Stimulated activated effector memory CD8-positive, alpha-beta T cell treated with anti-CD3 and anti-CD28 coated beads, Interleukin-12 subunit alpha, Interleukin-12 subunit beta, amount 100 ng/mL, for 72 hours (primary cell): ENCODE measurements around the gene RTN4R.
"Not testable (repeated sequence)": the region's sequence is repeated elsewhere in the genome, so short reads cannot be mapped to it uniquely, and the experiment has no call there.

Source experiments
- ATAC-seq: fragments of 150-1000 bp; cut with Tn5 transposase; 2 replicates; pipeline ENCODE4 v1.10.0; 2021
- DNase-seq, 2 donors: peaks; one replicate each; pipeline ENCODE4 v3.0.0; 2021 to 2022; ENCODE audit warnings: low spot score in 2 of 2
- H3K27ac Mint-ChIP-seq: one replicate; pipeline ENCODE4 v1.8.0; 2022; ENCODE audit warnings: mild to moderate bottlenecking, mixed read lengths
- H3K36me3 Mint-ChIP-seq: one replicate; pipeline ENCODE4 v1.8.0; 2022; ENCODE audit warnings: mild to moderate bottlenecking, mixed read lengths
- H3K4me1 Mint-ChIP-seq: one replicate; pipeline ENCODE4 v1.8.0; 2022; ENCODE audit warnings: mixed read lengths
- H3K4me3 Mint-ChIP-seq: one replicate; pipeline ENCODE4 v1.8.0; 2022; ENCODE audit warnings: mild to moderate bottlenecking, mixed read lengths
- H3K9me3 Mint-ChIP-seq: one replicate; pipeline ENCODE4 v1.8.0; 2022; ENCODE audit warnings: mixed read lengths

RTN4R gene

DNA sequence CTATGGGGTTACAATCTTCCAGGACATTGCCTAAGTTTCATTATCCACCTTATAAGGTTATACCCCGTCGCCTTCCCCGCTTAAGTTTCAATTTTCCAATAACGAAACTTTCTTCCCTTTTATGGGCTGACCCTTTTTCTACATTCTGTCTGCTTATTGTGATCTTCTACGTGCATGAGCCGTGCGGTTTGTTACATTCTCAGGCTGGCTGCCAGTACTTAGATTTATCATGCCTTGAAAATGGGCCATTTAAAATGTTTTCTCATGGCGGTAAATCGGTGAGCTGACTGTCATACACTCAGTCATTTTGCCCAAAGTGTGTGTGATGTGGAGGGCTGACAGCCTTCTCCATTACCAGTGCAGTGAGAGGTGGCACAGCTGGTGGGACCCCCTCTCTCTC is 28.5 kb upstream of the RTN4R start:
- H3K4me3 Mint-ChIP-seq: no peak overlapping the region
- no peak for DNase-seq
- peaks cover 6% of the 10 kb centered on the region for H3K36me3 Mint-ChIP-seq
- H3K27ac Mint-ChIP-seq: no peak overlapping the region
- no peak for ATAC-seq
- no peaks in the 10 kb centered on the region for H3K9me3 Mint-ChIP-seq
- peaks cover 21% of the 10 kb centered on the region for H3K4me1 Mint-ChIP-seq

DNA sequence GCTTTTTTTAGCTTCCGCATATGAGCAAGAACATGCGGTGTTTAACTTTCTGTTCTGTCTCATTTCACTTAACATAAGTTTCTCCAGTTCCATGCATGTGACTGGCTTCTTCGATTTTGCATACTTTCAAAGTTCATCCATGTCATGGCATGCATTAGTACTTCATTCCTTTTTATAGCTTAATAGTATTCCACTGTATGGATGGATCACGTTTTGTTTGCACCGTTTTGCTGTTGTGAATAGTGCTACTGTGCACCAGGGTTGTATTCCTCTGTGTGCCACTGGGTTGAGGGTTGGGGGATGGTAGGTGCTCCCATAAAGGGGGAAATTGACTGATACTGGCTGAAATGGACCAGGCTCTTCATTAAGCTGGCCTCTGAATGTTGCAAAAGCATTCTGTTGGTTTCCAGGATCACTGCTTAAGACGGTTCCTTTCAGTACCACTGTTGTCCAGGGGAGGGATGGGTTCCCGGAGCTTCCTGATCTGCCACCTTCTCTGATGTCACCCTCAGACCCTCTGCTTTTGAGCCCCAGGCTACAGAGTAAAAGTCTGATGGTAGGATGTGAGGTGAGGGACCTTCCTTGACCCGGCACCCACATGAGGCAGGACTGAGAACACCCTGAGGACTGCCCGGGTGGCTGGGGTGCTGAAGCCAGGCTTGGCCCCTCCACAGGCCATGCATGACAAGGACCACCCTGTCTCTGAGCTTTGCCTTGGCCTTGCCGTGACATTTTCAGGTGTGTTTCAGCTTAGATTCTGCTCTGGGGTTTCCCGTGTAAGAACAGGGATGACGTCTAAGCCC is 27.3 kb upstream of the RTN4R start:
- no peak for ATAC-seq
- Mint-ChIP-seq H3K4me1 (peaks cover 14% of the 10 kb centered on the region), H3K36me3 (no peaks in the 10 kb centered on the region), H3K4me3 (no peak overlapping the region), H3K9me3 (no peaks in the 10 kb centered on the region), H3K27ac (no peak overlapping the region)
- no peak for DNase-seq

DNA sequence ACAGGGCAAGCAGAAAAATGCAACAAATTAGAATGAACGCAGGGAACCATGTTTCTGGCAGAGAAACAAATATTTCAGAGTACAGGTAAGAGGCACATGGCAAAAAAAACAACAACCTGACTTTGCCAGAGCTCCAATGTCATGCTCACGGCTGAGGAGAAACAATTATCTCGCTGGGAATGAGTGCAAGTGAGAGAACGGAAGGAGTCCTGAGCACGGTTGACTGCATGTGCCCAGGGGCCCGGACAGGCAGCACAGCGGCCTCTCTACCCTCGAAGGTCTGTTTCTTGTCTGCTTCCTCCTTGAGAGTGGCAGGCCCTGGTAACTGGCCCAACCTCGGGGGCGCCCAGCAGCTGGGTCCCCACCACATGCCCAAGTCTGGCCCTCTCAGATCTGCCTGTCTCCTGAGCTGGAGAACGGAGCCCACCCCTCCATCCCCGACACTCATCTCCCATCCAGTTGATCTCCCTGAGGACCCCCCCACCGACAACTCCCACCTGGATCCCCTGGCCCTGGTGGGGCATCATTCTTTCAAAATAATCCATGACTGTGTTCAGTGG is 24.6 kb upstream of the RTN4R start:
- ATAC-seq (no peak), DNase-seq (no peak)
- Mint-ChIP-seq H3K4me1 (peaks cover 7% of the 10 kb centered on the region), H3K36me3 (no peaks in the 10 kb centered on the region), H3K9me3 (no peaks in the 10 kb centered on the region), H3K27ac (no peak overlapping the region), H3K4me3 (no peak overlapping the region)

DNA sequence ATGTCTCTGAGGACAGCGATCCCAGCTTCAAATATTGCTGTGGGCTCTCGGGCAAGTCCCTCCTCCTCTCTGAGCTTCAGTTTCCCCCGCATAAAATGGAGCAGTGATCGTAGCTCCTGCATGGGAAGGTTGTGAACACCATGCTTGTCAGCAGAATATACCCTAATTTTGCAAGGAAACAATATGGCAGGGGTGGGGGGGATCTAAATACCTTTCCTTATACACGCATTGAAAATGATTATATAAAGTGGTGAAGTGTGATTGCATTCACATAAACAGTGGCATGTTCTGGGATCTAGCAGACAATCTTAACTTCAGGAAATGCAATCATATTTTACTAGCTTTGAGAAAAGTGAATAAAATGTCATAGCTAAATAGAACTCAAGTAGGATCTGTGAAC is 24.0 kb upstream of the RTN4R start:
- Mint-ChIP-seq H3K36me3 (no peaks in the 10 kb centered on the region), H3K9me3 (no peaks in the 10 kb centered on the region), H3K27ac (no peak overlapping the region), H3K4me3 (no peak overlapping the region), H3K4me1 (peaks cover under 1% of the 10 kb centered on the region)
- no peak for ATAC-seq
- no peak for DNase-seq

DNA sequence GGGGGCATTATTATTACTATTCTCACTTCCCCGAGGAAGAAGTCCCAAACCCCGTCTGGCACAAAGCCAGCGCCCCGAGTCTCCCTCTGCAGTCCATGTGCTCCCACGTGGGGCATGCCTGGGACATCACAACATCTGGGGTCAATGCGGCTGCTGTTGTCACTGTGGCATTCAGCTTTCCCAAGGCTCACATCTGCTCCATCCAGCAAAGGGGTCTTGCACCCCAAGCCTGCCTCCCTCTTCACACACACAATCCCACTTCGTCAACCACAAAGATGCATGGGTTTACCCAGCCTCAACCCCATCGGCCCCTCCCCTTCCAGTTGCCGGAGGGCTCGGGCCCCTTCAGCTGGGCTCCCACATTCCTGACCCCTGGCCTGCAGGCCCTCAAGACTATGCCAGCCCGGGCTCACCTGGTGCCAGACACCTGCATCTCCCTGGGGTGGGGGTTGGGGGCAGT is 23.5 kb upstream of the RTN4R start:
- ATAC-seq: no peak
- no peak for DNase-seq
- Mint-ChIP-seq H3K27ac (peak overlapping the region; percentile 19), H3K36me3 (no peaks in the 10 kb centered on the region), H3K9me3 (no peaks in the 10 kb centered on the region), H3K4me1 (no peaks in the 10 kb centered on the region), H3K4me3 (no peak overlapping the region)

DNA sequence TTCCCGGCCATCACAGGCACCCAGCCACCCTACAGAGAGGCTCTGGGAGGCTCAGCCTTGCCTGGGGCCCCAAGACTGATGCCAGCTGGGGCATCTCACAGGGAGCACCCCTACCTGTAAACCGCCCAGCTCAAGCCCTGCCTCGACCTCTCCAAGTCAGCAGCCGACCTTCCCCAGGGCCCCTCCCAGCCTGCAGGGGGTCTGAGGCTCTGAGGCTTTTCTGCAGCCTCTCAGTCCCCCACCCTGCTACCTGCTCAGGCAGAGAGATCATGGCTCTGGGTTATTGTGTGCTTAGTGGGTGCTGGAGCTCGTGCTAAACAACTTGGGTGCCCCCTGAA is 23.1 kb upstream of the RTN4R start:
- DNase-seq (no peak), ATAC-seq (no peak)
- no peaks in the 10 kb centered on the region for H3K9me3 Mint-ChIP-seq
- H3K4me1 Mint-ChIP-seq: no peaks in the 10 kb centered on the region
- H3K36me3 Mint-ChIP-seq: no peaks in the 10 kb centered on the region
- no peak overlapping the region for H3K4me3 Mint-ChIP-seq
- peak overlapping the region; percentile 19 for H3K27ac Mint-ChIP-seq

DNA sequence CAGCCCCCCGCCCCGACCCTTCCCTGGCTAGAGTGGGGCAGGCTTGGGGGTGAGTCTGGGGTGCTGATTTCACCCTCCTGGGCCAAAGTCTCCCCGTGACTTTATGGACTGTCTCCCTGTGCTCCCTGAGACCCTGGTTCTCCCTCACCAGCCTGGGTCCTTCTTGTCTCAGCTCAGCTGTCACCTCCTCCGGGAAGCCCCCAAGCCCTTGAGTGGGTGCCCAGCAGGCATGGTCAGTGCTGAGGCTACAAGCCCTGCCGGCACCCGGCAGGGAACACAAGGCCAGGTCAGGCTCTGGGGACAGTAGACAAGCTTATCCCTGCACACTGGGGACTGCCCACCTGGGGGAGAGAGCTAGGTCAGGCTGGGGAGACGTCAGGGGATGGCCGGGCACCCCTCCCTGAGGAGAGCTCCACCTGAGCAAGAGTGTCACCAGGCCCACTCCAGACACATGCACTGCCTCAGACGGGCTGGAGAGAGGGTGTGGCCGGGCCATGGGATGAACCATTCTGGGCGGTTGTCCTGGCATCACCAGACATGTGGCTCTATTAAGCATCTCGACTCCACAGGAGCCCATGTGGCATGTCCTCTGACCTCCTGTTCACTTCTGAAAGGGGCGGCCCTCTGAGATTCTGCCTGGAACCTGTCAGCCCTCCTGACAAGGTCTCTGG is 22.6 kb upstream of the RTN4R start:
- peak overlapping the region; percentile 45 for H3K27ac Mint-ChIP-seq
- no peak for ATAC-seq
- H3K9me3 Mint-ChIP-seq: no peaks in the 10 kb centered on the region
- DNase-seq: no peak
- no peaks in the 10 kb centered on the region for H3K4me1 Mint-ChIP-seq
- H3K36me3 Mint-ChIP-seq: no peaks in the 10 kb centered on the region
- H3K4me3 Mint-ChIP-seq: no peak overlapping the region

DNA sequence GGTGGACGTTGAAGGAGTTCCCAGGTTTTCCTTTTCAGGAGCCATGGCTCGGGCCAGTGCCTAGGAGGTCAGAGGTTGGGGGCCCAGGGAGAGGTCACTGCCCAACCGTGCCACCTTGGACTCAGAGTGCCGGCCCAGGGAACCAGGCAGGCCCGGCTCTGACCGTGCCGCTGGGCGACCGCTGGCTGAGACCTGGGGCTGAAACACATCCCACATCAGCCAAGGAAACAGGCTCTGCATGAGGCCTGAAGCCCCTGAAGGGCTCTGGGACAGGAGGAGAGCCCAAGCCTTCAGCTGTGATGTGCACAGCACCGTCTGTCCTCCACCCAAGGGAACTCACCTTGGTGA is 21.9 kb upstream of the RTN4R start:
- ATAC-seq: no peak
- DNase-seq: no peak
- H3K4me1 Mint-ChIP-seq: no peaks in the 10 kb centered on the region
- H3K9me3 Mint-ChIP-seq: no peaks in the 10 kb centered on the region
- H3K27ac Mint-ChIP-seq: no peak overlapping the region
- no peaks in the 10 kb centered on the region for H3K36me3 Mint-ChIP-seq
- H3K4me3 Mint-ChIP-seq: no peak overlapping the region

DNA sequence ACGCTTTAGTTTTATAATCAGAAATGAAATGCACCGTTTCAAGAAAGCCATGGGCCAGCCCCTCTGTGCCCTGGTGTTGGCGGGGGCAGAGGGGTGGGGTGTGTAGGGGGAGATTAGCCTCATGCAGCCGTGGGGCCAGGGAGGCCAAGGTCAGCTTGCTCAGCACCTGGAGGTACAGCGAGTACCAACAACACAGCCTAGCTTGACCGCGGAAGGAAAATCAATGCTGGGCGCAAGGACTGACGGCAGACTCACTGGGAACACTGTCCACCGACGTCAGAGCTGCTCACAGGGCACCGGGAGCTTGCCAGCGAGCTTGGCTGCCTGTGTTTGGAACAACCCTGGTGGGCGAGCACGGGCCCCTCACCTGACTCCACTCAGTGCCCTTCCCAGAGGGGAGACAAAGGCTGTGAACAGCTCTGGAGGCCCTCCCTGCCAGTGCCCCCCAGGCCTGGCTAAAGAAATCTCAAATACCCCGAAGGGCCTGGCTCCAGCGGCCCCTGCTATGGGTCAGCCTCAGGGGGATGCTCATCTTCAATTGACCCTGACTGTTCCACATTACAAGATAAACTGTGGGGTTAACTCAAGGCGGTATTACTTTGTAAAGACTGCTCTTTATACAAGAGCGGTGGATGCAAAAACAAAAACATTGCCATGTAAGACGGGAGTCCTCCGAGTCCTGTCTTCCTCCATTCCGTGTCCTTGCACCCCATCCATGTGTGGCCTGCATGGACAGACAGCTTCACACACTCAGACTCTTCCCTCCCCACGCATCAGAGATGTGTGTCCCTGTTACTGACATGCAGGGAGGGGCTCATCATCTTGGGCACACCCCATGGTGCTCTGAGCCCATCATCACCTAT is 21.3 kb upstream of the RTN4R start:
- not testable (repeated sequence) for H3K4me1 Mint-ChIP-seq, ATAC-seq, H3K36me3 Mint-ChIP-seq, H3K4me3 Mint-ChIP-seq, H3K9me3 Mint-ChIP-seq, DNase-seq, H3K27ac Mint-ChIP-seq

DNA sequence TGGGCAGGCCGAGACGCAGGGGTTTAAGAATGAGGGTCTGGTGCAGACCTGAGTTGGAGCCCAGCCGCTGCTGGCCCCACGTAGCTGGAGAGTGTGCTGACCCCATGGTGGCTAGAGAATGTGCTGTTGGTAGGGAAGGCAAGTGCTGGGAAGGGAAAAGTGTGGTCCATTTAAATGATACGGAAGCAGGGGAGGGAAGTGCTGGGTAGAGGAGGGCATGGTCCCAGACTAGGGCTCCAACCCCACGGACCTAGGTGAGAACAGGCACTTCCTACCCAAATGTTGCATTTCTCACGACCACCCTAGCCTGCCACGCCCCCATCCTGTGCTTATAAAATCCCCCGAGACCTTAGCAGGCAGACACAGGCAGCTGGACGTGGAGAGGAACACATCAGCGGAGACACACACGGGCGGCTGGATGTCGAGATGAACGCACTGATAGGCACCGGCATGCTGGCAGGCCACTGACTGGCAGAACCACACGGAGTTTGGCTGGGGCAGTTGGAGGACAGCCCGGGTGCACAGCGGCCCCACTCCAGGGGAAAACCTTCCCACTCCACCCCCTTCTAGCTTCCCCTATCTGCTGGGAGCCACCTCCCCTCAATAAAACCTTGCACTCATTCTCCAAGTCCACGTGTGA is 18.8 kb upstream of the RTN4R start:
- H3K9me3 Mint-ChIP-seq, DNase-seq, H3K36me3 Mint-ChIP-seq, ATAC-seq, H3K27ac Mint-ChIP-seq, H3K4me1 Mint-ChIP-seq, H3K4me3 Mint-ChIP-seq: not testable (repeated sequence)

DNA sequence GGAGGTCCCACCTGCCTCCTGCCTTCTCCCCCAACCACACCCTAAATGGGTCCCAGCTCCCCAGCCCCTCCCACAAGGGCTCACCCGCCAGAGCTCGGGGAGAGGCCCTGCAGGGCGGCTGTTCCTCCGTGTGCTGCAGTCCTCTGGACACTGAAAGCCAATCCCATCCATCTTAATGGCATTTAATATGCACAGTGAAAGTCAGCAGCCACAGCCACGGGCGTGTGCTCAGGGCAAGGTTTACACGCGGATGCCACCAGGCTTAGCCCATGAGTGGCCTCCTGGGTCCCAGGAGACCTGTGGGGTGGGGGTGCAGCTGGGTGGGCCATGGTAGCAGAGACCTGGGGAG is 18.2 kb upstream of the RTN4R start:
- ATAC-seq, H3K4me3 Mint-ChIP-seq, DNase-seq, H3K36me3 Mint-ChIP-seq, H3K27ac Mint-ChIP-seq, H3K4me1 Mint-ChIP-seq, H3K9me3 Mint-ChIP-seq: not testable (repeated sequence)

DNA sequence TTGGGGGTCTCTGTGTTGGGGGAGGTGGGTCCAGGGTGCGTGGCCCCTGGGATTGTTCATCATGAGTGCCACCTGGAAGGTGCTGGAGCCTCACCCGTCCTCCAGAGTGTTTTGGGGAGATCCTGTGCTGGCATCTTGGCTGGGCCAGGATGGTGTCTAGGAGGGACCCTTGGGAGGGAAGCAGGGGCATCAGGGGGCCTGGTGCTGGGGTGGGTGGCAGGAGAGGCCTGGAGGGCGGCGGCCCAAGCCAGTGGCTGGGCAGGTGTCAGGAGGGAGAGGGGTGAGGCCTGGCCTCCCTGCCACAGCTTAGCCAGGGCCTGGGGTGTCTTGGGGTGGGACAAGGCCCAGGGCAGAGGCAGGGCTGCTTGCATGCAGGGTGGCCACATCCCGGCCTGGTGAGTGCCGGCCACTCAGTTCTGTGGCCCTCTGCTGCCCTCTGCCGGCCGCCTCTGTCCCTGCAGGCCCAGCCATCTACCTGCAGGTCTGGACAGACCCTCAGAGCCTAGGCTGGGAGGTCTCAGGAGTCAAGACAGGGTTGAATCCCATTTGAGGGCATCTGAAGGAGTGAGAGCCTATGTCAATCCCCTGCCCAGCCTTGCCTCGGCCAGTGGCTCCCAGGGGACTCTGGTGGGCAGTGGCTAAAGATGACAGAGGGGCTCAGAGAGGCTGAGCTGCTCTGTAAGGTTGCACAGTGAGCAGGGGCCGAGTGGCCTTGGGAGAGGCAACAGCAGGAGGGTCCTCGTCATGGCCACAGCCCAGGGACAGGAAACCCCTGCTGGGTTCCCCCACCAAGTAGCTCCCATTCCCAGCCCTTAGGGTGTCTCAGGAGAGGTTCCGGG is 17.6 kb upstream of the RTN4R start:
- DNase-seq (peak; percentile 91 to 94), ATAC-seq (peak; percentile 82)
- not testable (repeated sequence) for H3K27ac Mint-ChIP-seq, H3K9me3 Mint-ChIP-seq, H3K36me3 Mint-ChIP-seq, H3K4me1 Mint-ChIP-seq, H3K4me3 Mint-ChIP-seq

DNA sequence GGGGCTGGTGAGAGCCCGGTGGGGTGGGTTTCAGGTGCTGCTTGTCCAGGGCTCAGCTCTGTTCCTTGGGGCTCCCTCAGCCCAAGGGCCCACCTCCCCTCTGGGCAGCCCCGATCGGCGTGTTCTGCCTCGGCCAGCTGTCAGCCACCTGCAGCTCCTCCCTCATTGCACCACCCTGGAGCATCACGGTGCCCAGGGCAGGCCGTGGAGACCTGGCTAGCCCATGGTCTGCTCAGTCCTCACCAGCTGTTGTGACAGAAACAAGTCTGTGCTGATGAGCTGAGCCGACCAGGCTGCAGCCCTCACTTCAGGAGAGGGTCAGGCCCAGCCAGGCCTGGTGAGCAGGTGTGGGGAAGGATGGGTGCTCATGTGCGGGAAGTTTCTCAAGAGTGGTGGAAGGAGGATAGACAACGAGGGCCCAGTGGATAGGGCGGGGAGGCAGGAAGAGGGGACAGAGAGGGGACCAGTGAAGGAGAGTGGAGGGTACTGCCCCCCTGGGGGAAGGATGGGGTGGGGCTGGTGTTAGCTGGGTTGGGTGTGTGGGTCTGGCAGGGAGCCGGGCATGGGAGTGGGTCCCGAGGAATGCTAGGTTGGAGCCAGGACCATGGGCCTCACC is 16.5 kb upstream of the RTN4R start:
- DNase-seq (no peak), ATAC-seq (no peak)
- Mint-ChIP-seq H3K27ac (no peak overlapping the region), H3K4me3 (no peak overlapping the region), H3K9me3 (no peaks in the 10 kb centered on the region), H3K4me1 (peaks cover 3% of the 10 kb centered on the region), H3K36me3 (no peaks in the 10 kb centered on the region)

DNA sequence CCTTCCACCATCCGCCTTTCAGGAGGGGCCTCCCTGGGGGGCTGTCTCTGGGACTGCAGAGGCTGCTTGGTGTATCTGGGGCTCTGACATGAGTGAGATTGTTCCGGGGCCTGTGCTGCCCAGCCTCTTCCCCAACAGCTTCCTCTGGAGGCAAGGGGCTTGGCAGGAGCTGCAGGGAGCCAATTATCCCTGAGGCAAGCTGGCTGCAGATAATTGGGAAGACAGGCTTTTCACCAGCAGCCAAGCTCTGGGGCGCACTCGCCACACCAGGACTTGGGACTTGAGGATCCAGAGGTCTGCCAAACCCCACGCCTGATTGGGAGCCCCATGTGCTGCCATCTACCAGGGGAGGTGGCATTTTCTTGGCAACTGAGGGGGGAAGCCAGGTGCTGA is 15.6 kb upstream of the RTN4R start:
- Mint-ChIP-seq H3K27ac (no peak overlapping the region), H3K4me1 (peaks cover 6% of the 10 kb centered on the region)
- ATAC-seq: no peak

More for the DNA sequence above, 15.6 kb upstream of the RTN4R start:
- Mint-ChIP-seq H3K9me3 (no peaks in the 10 kb centered on the region), H3K36me3 (no peaks in the 10 kb centered on the region), H3K4me3 (no peak overlapping the region)
- DNase-seq: no peak
